Psoas muscle (tissue), 8 donors: ENCODE results near the gene CLEC18C. TPM values are rescaled to one million over a fixed set of nuclear protein-coding genes. Genes with fewer than 3 reads are reported as not detected.
"Not testable (repeated sequence)": the region's sequence is repeated elsewhere in the genome, so short reads cannot be mapped to it uniquely, and the experiment has no call there.

Source experiments
- ATAC-seq, 4 donors: fragments of 200-7000 bp; cut with Tn5 transposase; one replicate each; pipeline ENCODE4 v1.9.1; 2020; ENCODE audit warnings: moderate library complexity in 3 of 4, mild to moderate bottlenecking in 2 of 4
- DNase-seq, 2 donors: peaks; one replicate each; pipeline ENCODE4 v3.0.0-alpha.2; 2020
- H3K27ac ChIP-seq: fragments of 200-600 bp; one replicate; pipeline ENCODE4 v1.8.0; 2022
- H3K27me3 ChIP-seq, 3 donors: fragments of 200-600 bp in 1 of 3; one replicate each; pipeline versions ENCODE4 v1.6.1 to v1.8.0; 2013 to 2022; ENCODE audit warnings: low read length in 2 of 3, mild to moderate bottlenecking in 2 of 3, moderate library complexity in 1 of 3; ENCODE audit not compliant: insufficient read depth in 3 of 3
- H3K36me3 ChIP-seq, 2 donors: fragments of 200-600 bp in 1 of 2; one replicate each; pipeline versions ENCODE4 v1.6.1 to v1.8.0; 2013 to 2022; ENCODE audit warnings: low read depth in 1 of 2, mild to moderate bottlenecking in 1 of 2, moderate library complexity in 1 of 2; ENCODE audit not compliant: insufficient read depth in 1 of 2
- H3K4me1 ChIP-seq: fragments of 200-600 bp; one replicate; pipeline ENCODE4 v1.8.0; 2022
- H3K4me3 ChIP-seq: fragments of 200-600 bp; one replicate; pipeline ENCODE4 v1.8.0; 2022; ENCODE audit warnings: mild to moderate bottlenecking
- H3K9me3 ChIP-seq: fragments of 200-600 bp; one replicate; pipeline ENCODE4 v1.8.0; 2022
- WGBS, 3 donors: extraction: QIAGEN DNeasy Blood & Tissue Kit; methylation state at CpG; one replicate each; pipeline versions ENCODE4 v1.1.6 to v1.1.7; 2013; 5-methylcytosine and 5-hydroxymethylcytosine counted together
- intact Hi-C, 2 donors: fragments of 100-400 bp; cut with DNase I; formaldehyde crosslinking; loops; one replicate each; pipeline versions ENCODE4 v1.11.0 to v1.14.2; 2022
- long read RNA-seq, 2 donors: library from polyadenylated mRNA; unstranded; transcript quantifications; one replicate each; pipeline ENCODE4 v2.0.0, GENCODE V29; 2021
- polyA plus RNA-seq, 3 donors: library from polyadenylated mRNA; stranded (reverse); fragments of 200-250 nt; gene quantifications; one replicate each; pipeline ENCODE4 v1.2.3, GENCODE V29; 2013
- total RNA-seq, 4 donors: library from RNA; stranded (reverse); fragmentation: NEBNext Ultra II Directional in 2 of 4; extraction: Animal tissue kit (Norgen Biotek cat#: 25700) in 2 of 4; gene quantifications; one replicate each; pipeline versions ENCODE4 v1.2.1 to v1.2.4, GENCODE V29; 2021 to 2023
- donor health status: healthy with polysubstance abuse.
- donor health status: DM: no; HTN: no; CAD: no; lungs with moderate emphysema.
- donor health status: Bipolar disorder and iron deficiency.
- donor health status: healthy.
- donor health status: DM: yes; HTN: yes; CAD: no.
- donor health status: DM: no; HTN: no; CAD: no.
- donor health status: DM: no; HTN: no; CAD: no.
- donor health status: DM: yes; HTN: yes; CAD: no.

CLEC18C gene
- total RNA-seq (under 1 TPM in 1 of 4 donors, not detected in 3; 0.43 TPM), polyA plus RNA-seq (under 1 TPM in 1 of 3 donors, not detected in 2; 0.10 TPM)
- long read RNA-seq, donor 1 = 0 reads
- long read RNA-seq, donor 2 = 0 reads

GRCh38 chr16:70173212-70173837 is at the start of gene CLEC18C:
CLEC18C (plus strand) TSS chr16:70173787; CDS start chr16:70174279, 492 bp downstream.
- H3K4me1 ChIP-seq, H3K36me3 ChIP-seq, H3K4me3 ChIP-seq, intact Hi-C loops, H3K27ac ChIP-seq, H3K9me3 ChIP-seq, H3K27me3 ChIP-seq: not testable (repeated sequence)
- DNase-seq (peak in 1 of 2 donors; percentile 36), ATAC-seq (peak in 3 of 4 donors; percentile 32 to 62 (median 57))
- WGBS, 3 donors = 30 to 39% (median 37%) methylated on average over 13 to 18 of the region's 21 CpGs

GRCh38 chr16:70123822-70124221 is 49.8 kb upstream of the CLEC18C start:
- DNase-seq, H3K4me3 ChIP-seq, H3K9me3 ChIP-seq, intact Hi-C loops, H3K4me1 ChIP-seq, ATAC-seq, H3K27me3 ChIP-seq, H3K27ac ChIP-seq: not testable (repeated sequence)
- 88 to 93% (median 92%) methylated on average over 14 of the region's 14 CpGs for WGBS, 3 donors
- peaks cover 5 to 79% of the 10 kb centered on the region in 2 donors for H3K36me3 ChIP-seq

- DNase-seq, H3K4me1 ChIP-seq, intact Hi-C loops, H3K4me3 ChIP-seq, H3K27ac ChIP-seq, ATAC-seq, H3K27me3 ChIP-seq, H3K9me3 ChIP-seq: not testable (repeated sequence)
- WGBS, 3 donors = 91 to 97% (median 94%) methylated on average over 11 of the region's 11 CpGs
- H3K36me3 ChIP-seq = peaks cover 5 to 95% of the 10 kb centered on the region in 2 donors
Observed at GRCh38 chr16:70126226-70126625, 47.4 kb upstream of the CLEC18C start.

GRCh38 chr16:70127706-70128105 is 45.9 kb upstream of the CLEC18C start:
- WGBS, 3 donors = 52 to 65% (median 55%) methylated on average over 5 of the region's 5 CpGs
- H3K4me3 ChIP-seq, DNase-seq, H3K27me3 ChIP-seq, intact Hi-C loops, H3K9me3 ChIP-seq, H3K27ac ChIP-seq, H3K4me1 ChIP-seq: not testable (repeated sequence)
- peaks cover 3 to 96% of the 10 kb centered on the region in 2 donors for H3K36me3 ChIP-seq
- ATAC-seq = peak in 3 of 4 donors; percentile 18 to 34 (median 19)

- H3K4me1 ChIP-seq, H3K27me3 ChIP-seq, H3K27ac ChIP-seq, DNase-seq, H3K9me3 ChIP-seq, ATAC-seq, H3K4me3 ChIP-seq, intact Hi-C loops: not testable (repeated sequence)
- peaks cover 4 to 98% of the 10 kb centered on the region in 2 donors for H3K36me3 ChIP-seq
- WGBS, 3 donors = 87 to 93% (median 91%) methylated on average over 5 to 6 of the region's 10 CpGs
Observed at GRCh38 chr16:70128844-70129243, 44.7 kb upstream of the CLEC18C start.

GRCh38 chr16:70135796-70136195 is 37.8 kb upstream of the CLEC18C start:
- H3K36me3 ChIP-seq = peaks cover 10 to 100% of the 10 kb centered on the region in 2 donors
- H3K4me3 ChIP-seq, H3K27ac ChIP-seq, H3K9me3 ChIP-seq, ATAC-seq, intact Hi-C loops, H3K4me1 ChIP-seq, DNase-seq, H3K27me3 ChIP-seq: not testable (repeated sequence)
- WGBS, 3 donors = 77 to 95% (median 84%) methylated on average over 8 of the region's 8 CpGs

GRCh38 chr16:70136595-70136994 is 37.0 kb upstream of the CLEC18C start:
- H3K9me3 ChIP-seq, H3K27me3 ChIP-seq, H3K27ac ChIP-seq, intact Hi-C loops, H3K4me1 ChIP-seq, DNase-seq, H3K4me3 ChIP-seq: not testable (repeated sequence)
- H3K36me3 ChIP-seq = peaks cover 10 to 100% of the 10 kb centered on the region in 2 donors
- ATAC-seq = peak in 2 of 4 donors; percentile 13 to 16
- 35 to 60% (median 43%) methylated on average over 2 of the region's 2 CpGs for WGBS, 3 donors

GRCh38 chr16:70142739-70143138 is 30.8 kb upstream of the CLEC18C start:
- H3K36me3 ChIP-seq = peaks cover 2 to 85% of the 10 kb centered on the region in 2 donors

GRCh38 chr16:70143231-70143895 is 30.2 kb upstream of the CLEC18C start:
- H3K4me1 ChIP-seq, H3K4me3 ChIP-seq, DNase-seq, H3K9me3 ChIP-seq, intact Hi-C loops, H3K27me3 ChIP-seq, ATAC-seq, H3K27ac ChIP-seq: not testable (repeated sequence)
- 76 to 87% (median 81%) methylated on average over 8 to 9 of the region's 9 CpGs for WGBS, 3 donors
- peaks cover 4 to 84% of the 10 kb centered on the region in 2 donors for H3K36me3 ChIP-seq

More at GRCh38 chr16:70142739-70143138, 30.8 kb upstream of the CLEC18C start:
- H3K9me3 ChIP-seq, DNase-seq, H3K4me3 ChIP-seq, H3K27ac ChIP-seq, H3K4me1 ChIP-seq, ATAC-seq, intact Hi-C loops, H3K27me3 ChIP-seq: not testable (repeated sequence)
- WGBS, 3 donors = 95 to 99% (median 96%) methylated on average over 10 of the region's 10 CpGs

- intact Hi-C loops, H3K4me1 ChIP-seq, H3K9me3 ChIP-seq, H3K27me3 ChIP-seq, DNase-seq, H3K27ac ChIP-seq, ATAC-seq, H3K4me3 ChIP-seq: not testable (repeated sequence)
- 84 to 88% (median 85%) methylated on average over 11 of the region's 11 CpGs for WGBS, 3 donors
- peaks cover 20 to 81% of the 10 kb centered on the region in 2 donors for H3K36me3 ChIP-seq
Observed at GRCh38 chr16:70147853-70148252, 25.7 kb upstream of the CLEC18C start.

GRCh38 chr16:70148453-70148852 is 25.1 kb upstream of the CLEC18C start:
- ATAC-seq, H3K27ac ChIP-seq, DNase-seq, intact Hi-C loops, H3K9me3 ChIP-seq, H3K4me1 ChIP-seq, H3K27me3 ChIP-seq, H3K4me3 ChIP-seq: not testable (repeated sequence)
- WGBS, 3 donors = 93 to 99% (median 94%) methylated on average over 6 of the region's 6 CpGs
- peaks cover 25 to 81% of the 10 kb centered on the region in 2 donors for H3K36me3 ChIP-seq
